NCI-H1694 (cell line): Measurements from ENCODE around the gene TRPC6.
"Not testable (repeated sequence)": the region's sequence is repeated elsewhere in the genome, so short reads cannot be mapped to it uniquely, and the experiment has no call there.

ENCODE experiments used
- DNase-seq: peaks from one replicate; lab custom pipeline; 2025; lab: John Stamatoyannopoulos, UW

Gene TRPC6

GRCh38 chr11:101448881-101449442, 134.8 kb downstream of the TRPC6 start:
- no peak for DNase-seq

GRCh38 chr11:101446726-101447125, 137.1 kb downstream of the TRPC6 start:
- DNase-seq: no peak

GRCh38 chr11:101446238-101446637, 137.6 kb downstream of the TRPC6 start:
- no peak for DNase-seq

- DNase-seq: no peak
Observed at GRCh38 chr11:101445761-101446160, 138.0 kb downstream of the TRPC6 start.

- no peak for DNase-seq
Observed at GRCh38 chr11:101444851-101445250, 139.0 kb downstream of the TRPC6 start.

GRCh38 chr11:101444164-101444563, 139.6 kb downstream of the TRPC6 start:
- no peak for DNase-seq

GRCh38 chr11:101442936-101443521, 140.8 kb downstream of the TRPC6 start:
- no peak for DNase-seq

- DNase-seq: no peak
Observed at GRCh38 chr11:101442171-101442570, 141.6 kb downstream of the TRPC6 start.

- DNase-seq: no peak
Observed at GRCh38 chr11:101441747-101442146, 142.1 kb downstream of the TRPC6 start.

- DNase-seq: no peak
Observed at GRCh38 chr11:101439488-101439887, 144.3 kb downstream of the TRPC6 start.

GRCh38 chr11:101438708-101439107, 145.1 kb downstream of the TRPC6 start:
- DNase-seq: not testable (repeated sequence)

GRCh38 chr11:101438126-101438525, 145.7 kb downstream of the TRPC6 start:
- no peak for DNase-seq

GRCh38 chr11:101436511-101437142, 147.2 kb downstream of the TRPC6 start:
- DNase-seq: no peak

- no peak for DNase-seq
Observed at GRCh38 chr11:101435408-101435973, 148.3 kb downstream of the TRPC6 start.

- DNase-seq: no peak
Observed at GRCh38 chr11:101434026-101434643, 149.7 kb downstream of the TRPC6 start.

- no peak for DNase-seq
Observed at GRCh38 chr11:101433151-101433550, 150.7 kb downstream of the TRPC6 start.

- no peak for DNase-seq
Observed at GRCh38 chr11:101429703-101430540, 153.9 kb downstream of the TRPC6 start.

- DNase-seq: no peak
Observed at GRCh38 chr11:101428918-101429317, 154.9 kb downstream of the TRPC6 start.

- DNase-seq: no peak
Observed at GRCh38 chr11:101407324-101407723, 176.5 kb downstream of the TRPC6 start.
